OCI-LY1 (cell line): Measurements from ENCODE around the gene EMID1.

Experiments
- EZH2 ChIP-seq: fragments of 200-600 bp; sonication (generic), shearing (Covaris generic); IDR thresholded peaks from 2 replicates; pipeline ENCODE4 v1.8.0; 2017; ENCODE audit warnings: borderline replicate concordance, mixed run types, mild to moderate bottlenecking, antibody characterized with exemption, low read length, moderate library complexity, mixed read lengths
- TF ChIP-seq, protein P1 (sequence below): fragments of 200-600 bp; sonication (generic), shearing (Covaris generic); IDR thresholded peaks from 2 replicates; pipeline ENCODE4 v1.5.1; 2017; ENCODE audit warnings: mild to moderate bottlenecking, antibody characterized with exemption, low read length, moderate library complexity, mixed read lengths

DNA sequence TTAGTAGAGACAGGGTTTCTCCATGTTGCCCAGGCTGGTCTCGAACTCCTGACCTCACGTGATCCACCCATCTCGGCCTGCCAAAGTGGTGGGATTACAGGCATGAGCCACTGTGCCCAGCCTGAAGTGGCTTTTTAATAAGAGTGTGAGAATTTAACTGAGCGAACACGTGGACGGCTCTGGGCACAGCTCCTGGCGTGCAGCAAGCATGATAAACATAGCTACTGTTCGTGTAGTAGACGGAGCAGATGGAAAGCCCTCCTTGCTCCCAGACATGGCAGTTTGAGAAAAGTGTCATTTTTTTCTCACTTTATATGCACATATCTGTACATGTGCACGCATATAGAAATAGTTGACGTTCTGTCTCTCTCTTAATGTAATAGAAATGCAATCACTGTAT lies 7.0 kb downstream of the EMID1 start:
- TF ChIP-seq, protein P1, sequence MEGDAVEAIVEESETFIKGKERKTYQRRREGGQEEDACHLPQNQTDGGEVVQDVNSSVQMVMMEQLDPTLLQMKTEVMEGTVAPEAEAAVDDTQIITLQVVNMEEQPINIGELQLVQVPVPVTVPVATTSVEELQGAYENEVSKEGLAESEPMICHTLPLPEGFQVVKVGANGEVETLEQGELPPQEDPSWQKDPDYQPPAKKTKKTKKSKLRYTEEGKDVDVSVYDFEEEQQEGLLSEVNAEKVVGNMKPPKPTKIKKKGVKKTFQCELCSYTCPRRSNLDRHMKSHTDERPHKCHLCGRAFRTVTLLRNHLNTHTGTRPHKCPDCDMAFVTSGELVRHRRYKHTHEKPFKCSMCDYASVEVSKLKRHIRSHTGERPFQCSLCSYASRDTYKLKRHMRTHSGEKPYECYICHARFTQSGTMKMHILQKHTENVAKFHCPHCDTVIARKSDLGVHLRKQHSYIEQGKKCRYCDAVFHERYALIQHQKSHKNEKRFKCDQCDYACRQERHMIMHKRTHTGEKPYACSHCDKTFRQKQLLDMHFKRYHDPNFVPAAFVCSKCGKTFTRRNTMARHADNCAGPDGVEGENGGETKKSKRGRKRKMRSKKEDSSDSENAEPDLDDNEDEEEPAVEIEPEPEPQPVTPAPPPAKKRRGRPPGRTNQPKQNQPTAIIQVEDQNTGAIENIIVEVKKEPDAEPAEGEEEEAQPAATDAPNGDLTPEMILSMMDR: no peak
- no peak for TF ChIP-seq EZH2
